ENCODE measurements around the gene TMIGD3.

DNA sequence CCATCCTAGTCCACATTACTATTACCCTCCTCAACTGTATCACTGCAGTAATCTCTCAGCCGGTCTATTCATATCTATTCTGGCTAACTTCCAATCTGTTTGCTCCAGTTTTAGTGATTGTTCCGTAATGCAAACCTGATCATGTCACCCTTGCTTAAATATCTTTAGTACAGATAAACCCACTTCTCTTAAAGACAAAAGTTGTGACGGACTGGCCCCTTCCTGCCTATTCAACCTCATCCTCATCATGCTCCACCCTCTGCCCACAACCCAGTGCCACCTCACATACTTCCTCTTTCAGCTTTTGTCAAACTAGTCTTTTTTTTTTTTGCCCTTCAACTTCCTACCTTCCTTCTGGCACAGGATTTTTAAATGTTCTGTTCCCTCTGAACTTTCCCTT lies 32.4 kb downstream of the TMIGD3 start:
- TF ChIP-seq POLR2A (IDR thresholded peaks at IDR 0.05; ENCODE audit: low read depth) (no peak), POLR2AphosphoS5 (IDR thresholded peaks at IDR 0.05) (peak in 1 of 2 donors; percentile 26), CTCF (IDR thresholded peaks at IDR 0.05) (no peak), EP300 (IDR thresholded peaks at IDR 0.05) (no peak)
